IMR-90 (cell line): Measurements from ENCODE around the gene DNMT3A. TPM values are rescaled to one million over a fixed set of nuclear protein-coding genes. Genes with fewer than 3 reads are reported as not detected.
A peak's percentile ranks its signal among the peaks of the same experiment; 100 is the strongest.

Source experiments
- ATAC-seq: fragments of 200-7000 bp; cut with Tn5 transposase; 2 replicates; pipeline ENCODE4 v1.9.1; 2020; ENCODE audit warnings: low read depth, mild to moderate bottlenecking, moderate library complexity
- BruUV-seq: library from RNA; stranded (reverse); fragments of 400-500 nt; replicated peaks from 2 replicates; lab custom pipeline; 2021; lab: Mats Ljungman, UMichigan
- CTCF ChIA-PET: fragments of 300-600 bp; formaldehyde crosslinking; extraction: SDS; loops from one replicate; lab custom pipeline; 2021; ENCODE audit warnings: antibody characterized with exemption; lab: Yijun Ruan, JAX
- POLR2A ChIA-PET: fragments of 300-600 bp; sonication (Branson Sonifier 250); formaldehyde crosslinking; loops from one replicate; lab custom pipeline; 2022; ENCODE audit warnings: antibody characterized with exemption; ENCODE audit not compliant: unreplicated experiment; lab: Charles Lee
- DNase-seq: peaks from one replicate; pipeline ENCODE4 v3.0.0; 2013
- H2AFZ ChIP-seq: replicated peaks from 2 replicates; pipeline ENCODE3; 2013; ENCODE audit warnings: low read length, mild to moderate bottlenecking; ENCODE audit not compliant: poor library complexity
- H2AK5ac ChIP-seq: 2 replicates; pipeline ENCODE4 v1.6.1; 2013; ENCODE audit warnings: low read depth, low read length, inconsistent platforms
- H2AK9ac ChIP-seq: replicated peaks from 2 replicates; pipeline ENCODE3; 2013; ENCODE audit warnings: mild to moderate bottlenecking, low read depth, low read length, moderate library complexity; ENCODE audit not compliant: poor library complexity
- H2BK120ac ChIP-seq: 2 replicates; pipeline ENCODE4 v1.6.1; 2013; ENCODE audit warnings: low read depth, low read length, inconsistent platforms
- H2BK15ac ChIP-seq: 3 replicates; pipeline ENCODE4 v1.6.1; 2013; ENCODE audit warnings: low read depth, low read length, inconsistent platforms
- H2BK20ac ChIP-seq: 2 replicates; pipeline ENCODE4 v1.6.1; 2013; ENCODE audit warnings: low read depth, mild to moderate bottlenecking, inconsistent platforms, low read length, moderate library complexity
- H2BK5ac ChIP-seq: 2 replicates; pipeline ENCODE4 v1.6.1; 2013; ENCODE audit warnings: mild to moderate bottlenecking, low read depth, low read length, inconsistent platforms; ENCODE audit not compliant: poor library complexity, severe bottlenecking
- H3K14ac ChIP-seq: replicated peaks from 2 replicates; pipeline ENCODE4 v1.6.1; 2013; ENCODE audit warnings: low read depth, low read length, inconsistent platforms
- H3K18ac ChIP-seq: 2 replicates; pipeline ENCODE4 v1.6.1; 2013; ENCODE audit warnings: low read depth, low read length, control low read depth
- H3K23ac ChIP-seq: 2 replicates; pipeline ENCODE4 v1.6.1; 2013; ENCODE audit warnings: low read depth, low read length, inconsistent platforms
- H3K27ac ChIP-seq: 2 replicates; pipeline ENCODE4 v1.5.1; 2013; ENCODE audit warnings: mild to moderate bottlenecking, control low read depth, low read length; ENCODE audit not compliant: insufficient read depth
- H3K27me3 ChIP-seq: 2 replicates; pipeline ENCODE4 v1.6.1; 2013; ENCODE audit warnings: low read length; ENCODE audit not compliant: control insufficient read depth, insufficient read depth
- H3K36me3 ChIP-seq: 2 replicates; pipeline ENCODE4 v1.6.1; 2013; ENCODE audit warnings: low read length, mixed read lengths; ENCODE audit not compliant: control insufficient read depth, insufficient read depth
- H3K4ac ChIP-seq: 2 replicates; pipeline ENCODE4 v1.6.1; 2013; ENCODE audit warnings: low read depth, low read length, inconsistent platforms
- H3K4me1 ChIP-seq: 2 replicates; pipeline ENCODE4 v1.6.1; 2013; ENCODE audit warnings: low read length, mixed read lengths; ENCODE audit not compliant: control insufficient read depth, insufficient read depth
- H3K4me2 ChIP-seq: 2 replicates; pipeline ENCODE4 v1.6.1; 2013; ENCODE audit warnings: low read depth, mild to moderate bottlenecking, control low read depth, low read length, moderate library complexity
- H3K4me3 ChIP-seq: 2 replicates; pipeline ENCODE4 v1.5.1; 2013; ENCODE audit warnings: low read depth, mild to moderate bottlenecking, control low read depth, low read length, moderate library complexity; ENCODE audit not compliant: insufficient read depth
- H3K56ac ChIP-seq: 2 replicates; pipeline ENCODE4 v1.6.1; 2013; ENCODE audit warnings: low read length, inconsistent platforms; ENCODE audit not compliant: insufficient read depth; ENCODE audit errors: extremely low read depth
- H3K79me1 ChIP-seq, 2 experiments: 2 replicates each; pipeline ENCODE4 v1.6.1; 2013; ENCODE audit warnings: low read length in 2 of 2, inconsistent platforms in 1 of 2, low read depth in 1 of 2
- H3K9ac ChIP-seq: 2 replicates; pipeline ENCODE4 v1.6.1; 2013; ENCODE audit warnings: low read depth, low read length, control low read depth
- H3K9me1 ChIP-seq: 2 replicates; pipeline ENCODE4 v1.6.1; 2013; ENCODE audit warnings: low read length, inconsistent platforms; ENCODE audit not compliant: insufficient read depth
- H3K9me3 ChIP-seq: 2 replicates; pipeline ENCODE4 v1.6.1; 2013; ENCODE audit warnings: low read length; ENCODE audit not compliant: control insufficient read depth, insufficient read depth
- H4K20me1 ChIP-seq: 2 replicates; pipeline ENCODE4 v1.6.1; 2013; ENCODE audit warnings: low read length, inconsistent platforms; ENCODE audit not compliant: insufficient read depth
- H4K5ac ChIP-seq: 2 replicates; pipeline ENCODE4 v1.6.1; 2013; ENCODE audit warnings: mild to moderate bottlenecking, low read depth, low read length, control low read depth
- H4K8ac ChIP-seq, 2 experiments: 2 replicates each; pipeline ENCODE4 v1.6.1; 2013; ENCODE audit warnings: low read depth in 2 of 2, low read length in 2 of 2, control low read depth in 1 of 2, inconsistent platforms in 1 of 2
- H4K91ac ChIP-seq: 2 replicates; pipeline ENCODE4 v1.6.1; 2013; ENCODE audit warnings: low read depth, low read length, inconsistent platforms; ENCODE audit not compliant: insufficient read depth
- BHLHE40 ChIP-seq: fragments of 150-350 bp; IDR thresholded peaks from 2 replicates; pipeline ENCODE4 v1.6.1; 2016; ENCODE audit warnings: mild to moderate bottlenecking, low read depth, low read length
- CHD1 ChIP-seq: IDR thresholded peaks from 2 replicates; pipeline ENCODE4 v1.6.1; 2012; ENCODE audit warnings: low read depth, low read length, improper control_type of control experiment
- ELK1 ChIP-seq: fragments of 150-350 bp; IDR thresholded peaks from 2 replicates; pipeline ENCODE4 v1.6.1; 2016; ENCODE audit warnings: low read depth, mild to moderate bottlenecking, low read length, moderate library complexity, borderline replicate concordance
- MAFK ChIP-seq: IDR thresholded peaks from 2 replicates; pipeline ENCODE4 v1.6.1; 2012; ENCODE audit warnings: low read depth, low read length, improper control_type of control experiment
- MXI1 ChIP-seq: IDR thresholded peaks from 2 replicates; pipeline ENCODE4 v1.6.1; 2012; ENCODE audit warnings: low read depth, mild to moderate bottlenecking, low read length, moderate library complexity, borderline replicate concordance
- NFE2L2 ChIP-seq: fragments of 150-350 bp; IDR thresholded peaks from 2 replicates; pipeline ENCODE4 v1.6.1; 2016; ENCODE audit warnings: low read depth, mild to moderate bottlenecking, low read length
- POLR2A ChIP-seq: IDR thresholded peaks from 2 replicates; pipeline ENCODE4 v1.6.1; 2012; ENCODE audit warnings: mild to moderate bottlenecking, low read depth, low read length
- RCOR1 ChIP-seq: IDR thresholded peaks from 2 replicates; pipeline ENCODE4 v1.6.1; 2012; ENCODE audit warnings: mild to moderate bottlenecking, low read length, improper control_type of control experiment; ENCODE audit not compliant: insufficient replicate concordance
- SMC3 ChIP-seq: fragments of 150-350 bp; IDR thresholded peaks from 2 replicates; pipeline ENCODE4 v1.6.1; 2016; ENCODE audit warnings: low read depth, mild to moderate bottlenecking, antibody characterized with exemption, low read length, moderate library complexity
- WGBS, 2 experiments: methylation state at CpG; one replicate each; pipeline versions ENCODE4 v1.1.5 to v1.1.7; 2013; ENCODE audit warnings: missing lambda C conversion rate in 2 of 2; ENCODE audit not compliant: insufficient read length in 1 of 2; ENCODE audit errors: extremely low coverage in 2 of 2; 5-methylcytosine and 5-hydroxymethylcytosine counted together
- dilution Hi-C: fragments of 300-500 bp; cut with HindIII; formaldehyde crosslinking; loops from one replicate; pipeline ENCODE4 v1.14.3; 2018; ENCODE audit warnings: low sequenced_read_pairs; ENCODE audit not compliant: unreplicated experiment
- in situ Hi-C: fragments of 300-500 bp; cut with MboI; formaldehyde crosslinking; loops from 3 replicates; pipeline ENCODE4 v1.14.3; 2019; ENCODE audit warnings: low sequenced_read_pairs, inconsistent platforms, mixed read lengths
- intact Hi-C: fragments of 100-400 bp; cut with micrococcal nuclease; formaldehyde crosslinking; loops from 2 replicates; pipeline ENCODE4 v1.10.0; 2022
- polyA plus RNA-seq, 3 experiments: library from polyadenylated mRNA; depleted of rRNA; stranded (reverse); fragments of >200 nt; gene quantifications; 2 replicates each; pipeline ENCODE4 v1.2.3, GENCODE V29; 2012; ENCODE audit warnings: low replicate concordance in 1 of 3
- total RNA-seq: library from RNA; depleted of rRNA; stranded (reverse); fragments of >200 nt; gene quantifications from 2 replicates; pipeline ENCODE4 v1.2.3, GENCODE V29; 2012

The DNMT3A gene
- total and polyA plus RNA-seq, 2 of the 4 experiments (the other 2 are of a cell fraction) = 4.4 to 9.7 TPM

- no peak overlapping the region for H4K91ac ChIP-seq
- no peak overlapping the region for H2AK5ac ChIP-seq
- H3K9me1 ChIP-seq = 0 out of 2 replicates have a peak, but pooled peaks cover 3% of the 10 kb centered on the region
- H2BK15ac ChIP-seq = no peak overlapping the region
- in situ Hi-C loops (no loop called here), intact Hi-C loops (no loop called here), dilution Hi-C loops (no loop called here)
- H3K4me2 ChIP-seq = no peak overlapping the region
- H2BK120ac ChIP-seq = no peak overlapping the region
- H2BK20ac ChIP-seq = no peak overlapping the region
- 0 out of 2 replicates have a peak, but pooled peaks cover 6% of the 10 kb centered on the region for H4K20me1 ChIP-seq
- BruUV-seq = no TSS peak
- H3K4me1 ChIP-seq = peaks cover 7% of the 10 kb centered on the region; the same call in 1 of the 2 replicates
- no peak overlapping the region for H4K5ac ChIP-seq
- no peak overlapping the region for H3K18ac ChIP-seq
- H3K4me3 ChIP-seq = no peak overlapping the region
- H3K36me3 ChIP-seq = peaks cover 25% of the 10 kb centered on the region
- no peak overlapping the region for H3K23ac ChIP-seq
- TF ChIP-seq MAFK (no peak), MXI1 (no peak), NFE2L2 (no peak), CHD1 (no peak), SMC3 (no peak), ELK1 (no peak), RCOR1 (no peak), BHLHE40 (no peak), POLR2A (no peak)
- no peak overlapping the region for H3K9ac ChIP-seq
- H3K27me3 ChIP-seq = no peaks in the 10 kb centered on the region
- no peak overlapping the region for H3K14ac ChIP-seq
- H4K8ac ChIP-seq = no peak overlapping the region
- no peak overlapping the region for H2BK5ac ChIP-seq
- no peak overlapping the region for H3K56ac ChIP-seq
- ChIA-PET POLR2A (no interaction called here), CTCF (no interaction called here)
- no peak overlapping the region for H3K4ac ChIP-seq
- 73% methylated on average over 7 of the region's 27 CpGs; no CpG with 5 or more reads in 1 of the 2 experiments for WGBS, 2 experiments
- H2AFZ ChIP-seq = peak overlapping the region; percentile 63
- ATAC-seq (no peak), DNase-seq (no peak)
- H3K27ac ChIP-seq = no peak overlapping the region
- H3K79me1 ChIP-seq = peaks cover 0 to 11% of the 10 kb centered on the region in 2 experiments; a peak in 1 of 4 replicates
- no peaks in the 10 kb centered on the region for H3K9me3 ChIP-seq
- peak overlapping the region; percentile 55 for H2AK9ac ChIP-seq
These were observed 27.8 kb downstream of the DNMT3A start for GRCh38 chr2:25313711-25314513.
